ENCODE results near the gene FOXJ2. TPM values are rescaled to one million over a fixed set of nuclear protein-coding genes. Genes with fewer than 3 reads are reported as not detected.
"Not testable (repeated sequence)": the region's sequence is repeated elsewhere in the genome, so short reads cannot be mapped to it uniquely, and the experiment has no call there.

FOXJ2 gene
- total and polyA plus RNA-seq, 10 of the 15 experiments (the other 5 are each of a cell fraction or from before 2014, with no cell fraction given): 1.4 to 9.3 (median 4.8) TPM

GRCh38 chr12:8014836-8015235 is 17.7 kb upstream of the FOXJ2 start:
- BruUV-seq (replicated peaks): no TSS peak
- WGBS (ENCODE audit: insufficient coverage, insufficient replicate concordance, low lambda C conversion rate, missing lambda C conversion rate): 77% methylated on average over 18 of the region's 18 CpGs
- in situ Hi-C loops (cut with MboI): no loop called here

GRCh38 chr12:8018213-8018612 is 14.3 kb upstream of the FOXJ2 start:
- FAIRE-seq; H3K9ac ChIP-seq (ENCODE audit: control insufficient read depth, insufficient read depth, low read length); DNase-seq (ENCODE audit: low read depth, low spot score); BruUV-seq (replicated peaks); H3K4me1 ChIP-seq (ENCODE audit: control insufficient read depth, insufficient read depth, low read length); H3K36me3 ChIP-seq (ENCODE audit: control insufficient read depth in 2 of 2, insufficient read depth in 2 of 2, low read length in 1 of 2); H3K4me3 ChIP-seq; H2AFZ ChIP-seq (ENCODE audit: control insufficient read depth, low read depth, low read length); SMC1A ChIA-PET (ENCODE audit: uncharacterized antibody, unreplicated experiment); in situ Hi-C loops (cut with MboI); H3K79me2 ChIP-seq (ENCODE audit: control insufficient read depth, insufficient read depth, low read length); H4K20me1 ChIP-seq (ENCODE audit: control insufficient read depth, insufficient read depth); H3K27ac ChIP-seq (ENCODE audit: control insufficient read depth, insufficient read depth); H3K27me3 ChIP-seq (replicated peaks in 1 of 2; ENCODE audit: control insufficient read depth in 2 of 2, insufficient read depth in 2 of 2, low read length in 1 of 2); RAD21 ChIA-PET (ENCODE audit: unreplicated experiment); H3K4me2 ChIP-seq (ENCODE audit: control insufficient read depth, insufficient read depth); intact Hi-C loops (cut with micrococcal nuclease; ENCODE audit: unreplicated experiment); POLR2A ChIA-PET; ATAC-seq; H3K9me3 ChIP-seq (replicated peaks; ENCODE audit: control insufficient read depth, insufficient read depth, low read length); CTCF ChIA-PET: not testable (repeated sequence)
- WGBS (ENCODE audit: insufficient coverage, insufficient replicate concordance, low lambda C conversion rate, missing lambda C conversion rate): 84% methylated on average over 16 of the region's 16 CpGs

More at GRCh38 chr12:8014836-8015235, 17.7 kb upstream of the FOXJ2 start:
- H3K27me3 ChIP-seq (replicated peaks in 1 of 2; ENCODE audit: control insufficient read depth in 2 of 2, insufficient read depth in 2 of 2, low read length in 1 of 2): peaks cover 0 to 6% of the 10 kb centered on the region in 2 experiments
- POLR2A ChIA-PET: no interaction called here
- no peak overlapping the region for H3K9ac ChIP-seq (ENCODE audit: control insufficient read depth, insufficient read depth, low read length)
- CTCF ChIA-PET: no interaction called here
- H3K9me3 ChIP-seq (replicated peaks; ENCODE audit: control insufficient read depth, insufficient read depth, low read length): no peaks in the 10 kb centered on the region
- no peak for TF ChIP-seq SMC3 (IDR thresholded peaks at IDR 0.05; ENCODE audit: borderline replicate concordance, low read length)
- peak; percentile 54; the same call in 1 of the 2 replicates for TF ChIP-seq REST (IDR thresholded peaks at IDR 0.05; ENCODE audit: low read depth, low read length)
- H2AFZ ChIP-seq (ENCODE audit: control insufficient read depth, low read depth, low read length): no peak overlapping the region
- H3K36me3 ChIP-seq (ENCODE audit: control insufficient read depth in 2 of 2, insufficient read depth in 2 of 2, low read length in 1 of 2): no peaks in the 10 kb centered on the region
- RAD21 ChIA-PET (ENCODE audit: unreplicated experiment): no interaction called here
- no peak overlapping the region for H3K27ac ChIP-seq (ENCODE audit: control insufficient read depth, insufficient read depth)
- H3K79me2 ChIP-seq (ENCODE audit: control insufficient read depth, insufficient read depth, low read length): no peaks in the 10 kb centered on the region
- SMC1A ChIA-PET (ENCODE audit: uncharacterized antibody, unreplicated experiment): no interaction called here
- no peak for ATAC-seq
- H3K4me1 ChIP-seq (ENCODE audit: control insufficient read depth, insufficient read depth, low read length): no peaks in the 10 kb centered on the region; the same call in 1 of the 2 replicates
- no peak overlapping the region for H3K4me3 ChIP-seq
- intact Hi-C loops (cut with micrococcal nuclease; ENCODE audit: unreplicated experiment): no loop called here
- H3K4me2 ChIP-seq (ENCODE audit: control insufficient read depth, insufficient read depth): no peak overlapping the region
- DNase-seq (ENCODE audit: low read depth, low spot score): no peak
- FAIRE-seq: no peak
- no peaks in the 10 kb centered on the region for H4K20me1 ChIP-seq (ENCODE audit: control insufficient read depth, insufficient read depth)
